HG02885 (cell line): Measurements from ENCODE around the gene C20orf96.
"Not testable (repeated sequence)": the region's sequence is repeated elsewhere in the genome, so short reads cannot be mapped to it uniquely, and the experiment has no call there.

Experiments used
- ATAC-seq: cut with Tn5 transposase; IDR thresholded peaks from one replicate; pipeline ENCODE4 v1.9.1; 2021; ENCODE audit warnings: mild to moderate bottlenecking; ENCODE audit not compliant: unreplicated experiment, poor library complexity

Gene C20orf96, protein sequence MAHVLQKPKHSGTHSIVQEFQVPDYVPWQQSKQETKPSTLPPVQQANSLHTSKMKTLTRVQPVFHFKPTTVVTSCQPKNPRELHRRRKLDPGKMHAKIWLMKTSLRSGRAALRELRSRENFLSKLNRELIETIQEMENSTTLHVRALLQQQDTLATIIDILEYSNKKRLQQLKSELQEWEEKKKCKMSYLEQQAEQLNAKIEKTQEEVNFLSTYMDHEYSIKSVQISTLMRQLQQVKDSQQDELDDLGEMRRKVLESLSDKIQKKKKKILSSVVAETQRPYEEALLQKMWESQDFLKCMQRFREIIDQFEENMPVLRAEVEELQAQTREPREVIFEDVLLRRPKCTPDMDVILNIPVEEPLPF

DNA sequence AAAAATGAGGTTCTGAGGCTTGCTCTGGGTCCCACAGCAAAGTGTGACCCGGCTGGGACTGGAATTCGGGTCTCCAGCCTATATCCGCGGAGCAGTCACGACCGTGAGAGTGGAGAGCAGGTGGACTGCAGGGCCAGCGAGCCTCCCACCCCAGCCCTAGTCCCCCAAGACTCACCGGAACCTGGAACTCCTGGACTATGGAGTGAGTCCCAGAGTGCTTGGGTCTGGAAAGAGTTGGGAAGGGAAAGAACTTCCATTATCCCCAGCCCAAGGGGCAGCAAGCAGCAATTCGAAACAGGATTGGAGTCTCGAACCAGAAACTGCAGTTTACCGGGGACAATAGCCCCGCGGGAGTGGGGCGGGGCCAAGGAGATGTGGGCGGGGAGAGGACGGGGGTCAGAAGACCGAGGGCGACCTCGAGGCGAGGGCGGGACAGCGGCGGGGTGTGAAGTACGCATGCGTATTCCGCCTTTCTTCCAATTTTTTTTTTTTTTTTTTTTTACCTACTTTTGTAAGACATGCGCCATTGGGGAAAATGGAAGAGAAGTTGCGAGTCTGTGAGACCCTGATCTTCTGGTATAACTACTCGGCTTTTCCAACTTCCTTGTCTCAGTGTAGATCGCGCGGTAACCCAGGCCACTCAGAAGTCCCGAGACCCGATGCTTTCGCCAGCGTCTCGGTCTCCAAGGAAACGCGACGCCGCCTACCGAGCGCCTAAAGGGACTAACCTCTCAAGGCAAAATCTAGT is at the start of gene C20orf96:
C20orf96 (minus strand) TSS at position 667 of the 748 bp plus-strand sequence; CDS start at position 527, 140 bp downstream.
- peak; percentile 90 for ATAC-seq

- ATAC-seq, result not testable (repeated sequence)
These were observed 45.5 kb upstream of the C20orf96 start for GRCh38 chr20:336040-336439.

GRCh38 chr20:334578-334977 is 44.0 kb upstream of the C20orf96 start:
- no peak for ATAC-seq

DNA sequence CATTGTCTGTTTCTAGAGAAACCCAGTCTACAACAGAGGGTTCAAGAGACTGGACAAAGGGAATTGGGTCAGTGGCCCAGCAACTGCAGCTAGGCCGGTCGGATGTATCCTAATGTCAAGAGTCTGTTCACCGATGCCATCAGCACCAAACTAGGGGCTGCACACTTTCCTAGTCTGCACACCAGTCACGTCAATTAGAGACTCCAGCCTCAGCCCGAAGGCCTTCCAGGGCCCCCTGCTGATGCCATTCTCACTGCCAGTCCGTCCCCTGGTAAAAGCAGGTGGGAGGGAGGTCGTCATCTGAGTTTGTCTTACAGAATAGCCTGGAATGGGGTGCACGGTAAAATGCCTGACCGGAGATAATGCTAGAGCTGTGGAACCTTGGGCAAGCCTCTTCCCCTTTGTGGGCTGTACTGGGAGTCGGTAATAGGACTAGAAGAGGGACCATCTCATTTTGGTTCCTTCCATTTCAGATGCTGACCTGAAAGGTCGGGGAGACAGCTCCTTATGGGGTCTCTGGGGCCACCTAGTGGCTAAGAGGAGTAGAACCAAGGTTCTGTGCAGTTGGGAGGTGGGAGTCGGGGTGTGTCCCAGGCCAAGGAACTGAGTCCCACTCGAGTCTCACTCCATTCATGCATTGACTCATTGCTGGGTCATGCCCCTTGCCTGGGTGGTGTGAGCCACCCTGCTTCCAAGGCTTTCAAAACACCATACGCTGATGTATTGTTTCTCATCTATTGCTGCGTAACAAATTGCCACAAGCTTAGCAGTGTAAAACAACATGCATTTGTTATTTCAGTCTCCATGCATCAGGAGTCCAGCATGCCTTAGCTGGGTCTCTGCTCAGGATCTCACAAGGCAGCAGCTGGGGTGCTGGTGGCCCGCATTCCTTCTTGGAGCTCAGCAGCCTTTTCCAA is 39.9 kb upstream of the C20orf96 start:
- peak; percentile 30 for ATAC-seq

DNA sequence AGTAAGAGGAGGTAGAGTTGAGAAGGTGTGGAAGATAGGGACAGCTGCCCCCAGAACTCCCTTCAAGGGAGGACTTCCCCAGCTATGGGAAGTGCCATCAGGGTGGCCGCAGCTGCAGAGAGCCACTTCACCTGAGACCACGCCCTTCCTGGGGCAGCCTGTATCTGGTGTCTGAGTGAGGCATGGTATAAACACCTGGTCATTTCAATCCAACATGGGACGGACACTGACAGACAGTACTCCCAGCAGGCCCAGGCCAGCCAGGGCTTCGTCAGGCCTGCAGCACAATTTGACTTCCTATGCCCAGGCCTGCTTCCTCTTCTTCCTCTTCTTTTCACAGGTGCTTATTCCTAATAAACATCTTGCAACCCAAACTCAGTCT is 39.3 kb upstream of the C20orf96 start:
- no peak for ATAC-seq

DNA sequence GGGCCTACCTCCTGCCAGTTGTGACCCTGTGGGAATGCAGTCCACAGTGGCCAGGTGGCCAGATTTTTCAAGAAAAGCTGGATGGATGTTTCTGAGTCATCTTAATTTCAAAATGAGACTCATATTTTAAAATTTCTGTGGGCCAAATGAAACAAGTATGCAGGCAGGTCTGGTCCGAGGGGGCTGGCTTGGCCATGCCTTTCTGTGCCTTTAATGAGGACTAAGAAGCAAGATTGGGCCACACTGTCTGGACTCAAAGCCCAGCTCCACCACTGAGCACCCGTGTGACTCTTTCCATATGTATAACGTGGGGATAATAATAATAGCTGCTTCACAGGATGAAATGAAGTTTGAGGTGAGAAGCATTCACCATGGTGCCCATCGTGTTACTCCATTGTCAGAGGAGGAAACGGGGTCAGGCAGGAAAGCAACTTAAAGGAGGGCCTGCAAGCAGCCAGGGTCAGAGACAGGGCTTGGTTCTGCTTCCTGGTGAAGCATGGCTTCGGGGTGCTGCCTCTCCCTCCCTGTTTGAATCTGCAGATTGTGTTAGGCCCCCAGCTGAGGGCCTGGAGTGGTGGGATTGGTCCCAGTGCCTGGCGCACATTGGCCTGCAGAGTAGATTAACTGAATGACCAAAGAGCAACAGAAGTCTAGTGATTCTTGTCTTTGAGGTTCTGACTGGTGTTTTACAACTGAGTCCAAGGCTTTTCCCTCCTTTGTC is 38.6 kb upstream of the C20orf96 start:
- ATAC-seq, result no peak

GRCh38 chr20:328027-328974 is 37.8 kb upstream of the C20orf96 start:
- ATAC-seq, result no peak

DNA sequence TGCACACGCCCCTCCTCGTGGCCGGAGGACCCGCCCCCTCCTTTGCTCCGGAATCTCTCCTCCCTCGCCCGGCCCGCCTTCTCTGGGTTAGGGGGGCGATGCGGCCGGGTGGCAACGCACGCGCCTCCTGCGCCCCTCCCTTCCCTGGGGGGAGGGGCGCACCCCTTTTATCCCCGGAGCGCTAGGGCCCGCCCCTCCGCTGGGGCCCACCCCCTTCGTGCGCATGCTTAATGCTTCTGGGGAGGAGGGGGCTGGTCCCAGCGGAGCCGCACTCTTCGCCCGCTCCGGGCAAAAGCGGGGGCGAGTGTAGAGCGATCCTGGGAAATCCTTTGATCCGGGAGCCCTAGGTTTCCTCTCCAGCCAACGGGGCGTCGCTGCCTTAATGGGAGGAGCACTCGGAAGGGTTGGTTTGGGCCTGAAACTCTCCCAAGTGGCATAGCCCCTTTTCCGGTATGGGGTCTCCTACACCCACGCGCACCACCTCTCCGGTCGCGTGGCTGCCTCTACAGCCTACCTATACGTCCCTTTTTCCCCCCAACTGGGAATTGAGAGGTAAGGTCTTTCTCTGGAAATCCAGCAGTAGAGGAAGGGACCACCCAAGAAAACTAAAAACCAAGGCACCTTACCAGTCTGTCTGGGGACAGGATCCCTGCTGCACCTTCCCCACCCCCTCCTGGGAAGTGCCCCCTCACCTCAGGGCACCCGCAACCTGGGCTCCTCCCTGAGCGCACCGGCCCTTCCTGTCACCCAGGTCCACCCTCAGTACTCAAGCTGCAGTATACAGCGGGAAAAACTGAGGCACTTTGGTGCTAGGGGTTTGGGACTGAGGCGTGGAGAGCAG is 36.9 kb upstream of the C20orf96 start:
- ATAC-seq, result no peak

DNA sequence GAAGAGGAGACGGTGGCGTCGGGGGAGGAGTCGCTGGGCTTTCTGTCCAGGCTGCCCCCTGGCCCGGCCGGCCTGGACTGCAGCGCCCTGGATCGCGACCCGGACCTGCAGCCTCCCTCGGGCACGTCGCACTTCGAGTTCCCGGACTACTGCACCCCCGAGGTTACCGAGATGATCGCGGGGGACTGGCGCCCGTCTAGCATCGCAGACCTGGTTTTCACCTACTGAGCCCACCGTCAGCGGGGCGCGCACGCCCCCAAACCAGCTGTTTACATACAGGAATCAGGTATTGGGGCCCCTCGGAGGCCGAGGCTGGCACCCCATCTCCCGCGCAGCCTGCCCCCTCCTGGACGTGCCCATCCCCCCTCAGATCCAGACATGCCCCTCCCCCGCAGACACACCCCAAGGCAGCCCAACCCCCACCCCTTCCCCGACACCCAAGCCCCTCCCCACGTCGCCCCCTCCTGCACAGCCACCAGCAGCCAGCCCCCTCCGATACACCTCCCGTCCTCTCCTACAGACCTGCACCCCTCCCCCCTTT is 36.2 kb upstream of the C20orf96 start:
- no peak for ATAC-seq

GRCh38 chr20:325889-326644 is 35.5 kb upstream of the C20orf96 start:
- peak; percentile 15 for ATAC-seq

GRCh38 chr20:325045-325888 is 34.7 kb upstream of the C20orf96 start, which contains the start of gene SOX12:
Gene SOX12 (plus strand): TSS chr20:325552. CDS start chr20:325925, 373 bp downstream.
- ATAC-seq, result peak; percentile 73

- ATAC-seq, result peak; percentile 54
These were observed 33.9 kb upstream of the C20orf96 start for GRCh38 chr20:324177-325044.

- no peak for ATAC-seq
These were observed 25.9 kb upstream of the C20orf96 start for GRCh38 chr20:316316-317068.

DNA sequence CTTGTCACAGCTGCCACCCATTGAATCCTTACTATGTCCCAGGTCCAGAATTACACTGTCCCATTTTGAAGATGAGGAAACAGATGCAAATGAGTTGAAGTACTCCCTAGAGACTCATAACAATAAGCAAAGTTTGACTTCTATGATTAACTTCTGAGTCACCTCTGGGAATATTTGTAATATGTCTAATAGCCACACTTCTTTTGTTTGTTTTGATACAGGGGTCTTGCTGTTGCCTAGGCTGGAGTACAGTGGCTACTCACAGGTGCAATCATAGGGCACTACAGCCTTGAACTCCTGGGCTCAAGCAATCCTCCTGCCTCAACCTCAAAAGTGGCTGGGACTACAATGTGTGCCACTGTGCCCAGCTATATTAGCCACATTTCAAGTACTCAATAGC is 23.4 kb upstream of the C20orf96 start:
- no peak for ATAC-seq
